GM20000 (cell line): ENCODE data around the gene SASH1.

Source experiments
- DNase-seq: peaks from one replicate; pipeline ENCODE4 v3.0.0; 2012; ENCODE audit warnings: low spot score
- TF ChIP-seq, protein P1 (sequence below): IDR thresholded peaks from 2 replicates; pipeline ENCODE4 v1.5.1; 2012; ENCODE audit warnings: mild to moderate bottlenecking, control low read depth; ENCODE audit errors: extremely low read depth, missing control alignments

The SASH1 gene

DNA sequence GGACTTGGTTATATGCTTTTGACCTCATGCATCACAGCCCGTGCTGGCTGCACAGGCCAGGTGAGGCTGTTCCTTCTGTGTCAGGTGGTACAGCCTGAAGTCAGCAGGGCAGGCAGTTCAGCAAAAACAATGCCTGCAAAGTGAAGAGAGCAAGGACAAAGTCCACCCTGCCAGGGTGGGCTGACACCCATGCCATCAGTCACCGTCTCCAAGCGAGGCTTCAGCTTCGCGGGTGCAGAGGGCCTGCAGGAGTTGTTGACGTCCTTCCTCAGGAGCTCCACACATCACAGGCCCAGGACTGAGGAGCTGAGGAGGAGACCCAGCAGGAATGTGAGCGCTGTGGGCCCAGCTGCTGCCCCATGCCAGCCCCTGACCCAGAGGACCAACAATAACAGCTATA lies 111.3 kb downstream of the SASH1 start:
- TF ChIP-seq, protein P1, sequence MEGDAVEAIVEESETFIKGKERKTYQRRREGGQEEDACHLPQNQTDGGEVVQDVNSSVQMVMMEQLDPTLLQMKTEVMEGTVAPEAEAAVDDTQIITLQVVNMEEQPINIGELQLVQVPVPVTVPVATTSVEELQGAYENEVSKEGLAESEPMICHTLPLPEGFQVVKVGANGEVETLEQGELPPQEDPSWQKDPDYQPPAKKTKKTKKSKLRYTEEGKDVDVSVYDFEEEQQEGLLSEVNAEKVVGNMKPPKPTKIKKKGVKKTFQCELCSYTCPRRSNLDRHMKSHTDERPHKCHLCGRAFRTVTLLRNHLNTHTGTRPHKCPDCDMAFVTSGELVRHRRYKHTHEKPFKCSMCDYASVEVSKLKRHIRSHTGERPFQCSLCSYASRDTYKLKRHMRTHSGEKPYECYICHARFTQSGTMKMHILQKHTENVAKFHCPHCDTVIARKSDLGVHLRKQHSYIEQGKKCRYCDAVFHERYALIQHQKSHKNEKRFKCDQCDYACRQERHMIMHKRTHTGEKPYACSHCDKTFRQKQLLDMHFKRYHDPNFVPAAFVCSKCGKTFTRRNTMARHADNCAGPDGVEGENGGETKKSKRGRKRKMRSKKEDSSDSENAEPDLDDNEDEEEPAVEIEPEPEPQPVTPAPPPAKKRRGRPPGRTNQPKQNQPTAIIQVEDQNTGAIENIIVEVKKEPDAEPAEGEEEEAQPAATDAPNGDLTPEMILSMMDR, result no peak
- no peak for DNase-seq

- TF ChIP-seq, protein P1, result no peak
- DNase-seq, result no peak
Measured at GRCh38 chr6:148455225-148455624, 112.6 kb downstream of the SASH1 start.

DNA sequence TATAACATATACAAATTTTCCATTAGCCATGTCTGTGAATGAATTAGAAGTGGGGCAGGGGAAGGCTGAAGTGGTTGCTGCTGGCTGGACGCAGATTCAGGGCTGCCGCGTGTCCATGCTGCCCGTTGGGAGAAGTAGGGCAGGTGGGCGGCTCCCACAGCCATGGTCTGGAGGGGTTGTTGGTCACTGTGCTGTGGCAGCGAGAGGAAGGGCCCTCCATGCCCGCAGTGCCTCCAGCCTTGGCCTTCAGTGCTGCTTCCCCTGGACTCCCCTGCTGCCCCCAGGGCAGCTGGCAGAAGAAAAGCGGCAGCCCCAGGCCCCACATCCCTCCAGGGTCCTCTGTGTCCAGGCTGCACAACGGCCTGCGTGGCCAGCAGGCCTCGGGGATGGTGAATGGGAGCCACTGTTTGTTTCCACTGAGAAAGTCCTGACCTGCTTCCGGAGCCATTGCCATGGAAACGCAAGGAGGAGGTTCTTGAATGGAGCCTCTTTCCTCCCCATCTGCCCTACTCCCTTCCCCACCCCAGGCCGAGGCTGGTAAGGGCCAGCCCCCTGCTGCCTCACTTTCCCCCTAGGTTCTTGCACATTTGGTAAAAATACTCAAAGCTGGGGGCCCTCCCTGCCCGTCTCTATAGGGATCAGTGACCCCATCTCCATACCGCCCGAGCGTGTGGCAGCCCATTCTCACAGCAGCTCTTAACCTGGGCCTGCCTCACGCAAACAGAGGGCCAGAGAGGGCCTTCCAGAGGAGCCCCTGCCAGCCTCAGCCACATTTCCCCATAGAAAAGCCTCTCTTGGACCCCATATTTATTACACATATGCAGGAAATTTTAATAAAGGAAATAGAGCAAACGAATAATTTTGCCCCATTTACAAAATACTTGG lies 113.3 kb downstream of the SASH1 start:
- no peak for DNase-seq
- TF ChIP-seq, protein P1, result no peak

GRCh38 chr6:148457137-148457842 lies 114.7 kb downstream of the SASH1 start:
- TF ChIP-seq, protein P1, result no peak
- DNase-seq, result no peak

DNA sequence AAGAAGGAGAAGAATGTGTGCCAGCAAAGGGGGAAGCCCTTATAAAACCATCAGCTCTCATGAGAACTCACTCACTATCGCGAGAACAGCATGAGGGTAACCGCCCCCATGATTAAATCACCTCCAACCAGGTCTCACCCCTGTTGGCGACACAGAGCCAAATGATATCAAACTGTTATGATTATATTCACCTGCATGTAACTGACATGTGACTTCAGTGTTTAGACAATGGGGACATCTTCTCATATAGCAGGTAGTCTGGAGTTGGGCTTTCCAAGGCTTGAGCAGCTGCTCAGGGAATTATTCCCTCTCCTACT lies 115.2 kb downstream of the SASH1 start:
- TF ChIP-seq, protein P1, result no peak

DNA sequence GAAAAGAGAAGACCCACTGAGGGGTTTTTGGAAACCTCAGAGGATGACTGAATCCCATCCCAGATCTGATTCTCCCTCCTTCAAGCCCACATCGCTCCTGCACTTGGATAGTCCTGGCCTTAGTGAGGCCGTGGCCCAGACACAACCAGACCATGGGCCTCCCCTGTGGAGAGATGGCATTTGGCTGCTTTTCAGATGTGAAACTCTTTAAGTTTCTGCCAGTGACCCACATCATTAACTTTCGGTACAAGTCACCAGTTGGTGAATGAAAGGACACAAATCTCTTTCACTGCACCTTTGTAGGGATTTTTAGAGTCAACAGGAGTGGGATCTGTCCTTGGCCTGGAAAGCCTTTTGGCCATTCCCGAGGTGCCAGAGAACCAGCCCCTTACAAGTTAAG lies 116.6 kb downstream of the SASH1 start:
- DNase-seq, result no peak
- TF ChIP-seq, protein P1, result no peak

More for the DNA sequence above, 115.2 kb downstream of the SASH1 start:
- no peak for DNase-seq

GRCh38 chr6:148460876-148461646 lies 118.4 kb downstream of the SASH1 start:
- DNase-seq, result no peak

More at GRCh38 chr6:148460876-148461646, 118.4 kb downstream of the SASH1 start:
- TF ChIP-seq, protein P1, result no peak
